Inflammatory macrophage treated with lipopolysaccharide for 1 hour (primary cell): Measurements from ENCODE around the gene SPATA46.
A peak's percentile ranks its signal among the peaks of the same experiment; 100 is the strongest.

Experiments
- DNase-seq, 2 donors: peaks; one replicate each; pipeline ENCODE4 v3.0.0-alpha.2; 2020 to 2022

The SPATA46 gene

GRCh38 chr1:162373072-162373427 is 3.6 kb downstream of the SPATA46 start:
- DNase-seq, result no peak

- no peak for DNase-seq
Measured at GRCh38 chr1:162372159-162373071, 4.2 kb downstream of the SPATA46 start.

GRCh38 chr1:162371611-162372010 is 5.0 kb downstream of the SPATA46 start:
- DNase-seq, result no peak

- no peak for DNase-seq
Measured at GRCh38 chr1:162370721-162371120, 5.9 kb downstream of the SPATA46 start.

- no peak for DNase-seq
Measured at GRCh38 chr1:162370161-162370560, 6.5 kb downstream of the SPATA46 start.

GRCh38 chr1:162369571-162369970 is 7.1 kb downstream of the SPATA46 start:
- no peak for DNase-seq

GRCh38 chr1:162368451-162368850 is 8.2 kb downstream of the SPATA46 start:
- no peak for DNase-seq

GRCh38 chr1:162367772-162368171 is 8.9 kb downstream of the SPATA46 start:
- no peak for DNase-seq

- no peak for DNase-seq
Measured at GRCh38 chr1:162367073-162367472, 9.6 kb downstream of the SPATA46 start.

- DNase-seq, result no peak
Measured at GRCh38 chr1:162366671-162367070, 10.0 kb downstream of the SPATA46 start.

- no peak for DNase-seq
Measured at GRCh38 chr1:162366149-162366548, 10.5 kb downstream of the SPATA46 start.

GRCh38 chr1:162365284-162366020 is 11.2 kb downstream of the SPATA46 start:
- DNase-seq, result no peak

GRCh38 chr1:162364498-162364897 is 12.2 kb downstream of the SPATA46 start:
- peak in 1 of 2 donors; percentile 15 for DNase-seq

GRCh38 chr1:162363823-162364222 is 12.8 kb downstream of the SPATA46 start:
- no peak for DNase-seq

GRCh38 chr1:162361349-162361748 is 15.3 kb downstream of the SPATA46 start:
- no peak for DNase-seq

GRCh38 chr1:162360874-162361260 is 15.8 kb downstream of the SPATA46 start:
- no peak for DNase-seq

- no peak for DNase-seq
Measured at GRCh38 chr1:162360237-162360873, 16.3 kb downstream of the SPATA46 start.

- no peak for DNase-seq
Measured at GRCh38 chr1:162359523-162360236, 17.0 kb downstream of the SPATA46 start.

GRCh38 chr1:162358928-162359327 is 17.7 kb downstream of the SPATA46 start:
- DNase-seq, result no peak

- DNase-seq, result peak in 1 of 2 donors; percentile 58
Measured at GRCh38 chr1:162357681-162358266, 18.9 kb downstream of the SPATA46 start.

GRCh38 chr1:162353702-162354101 is 23.0 kb downstream of the SPATA46 start:
- no peak for DNase-seq

GRCh38 chr1:162353078-162353477 is 23.6 kb downstream of the SPATA46 start:
- DNase-seq, result no peak

- DNase-seq, result peak; percentile 32 to 53
Measured at GRCh38 chr1:162351874-162352273, 24.8 kb downstream of the SPATA46 start.
